GM18498 (cell line): Measurements from ENCODE around the gene WBP1L.
"Not testable (repeated sequence)": the region's sequence is repeated elsewhere in the genome, so short reads cannot be mapped to it uniquely, and the experiment has no call there.

Experiments used
- ATAC-seq: cut with Tn5 transposase; IDR thresholded peaks from one replicate; pipeline ENCODE4 v1.9.1; 2021; ENCODE audit warnings: mild to moderate bottlenecking, moderate library complexity; ENCODE audit not compliant: unreplicated experiment

The WBP1L gene

DNA sequence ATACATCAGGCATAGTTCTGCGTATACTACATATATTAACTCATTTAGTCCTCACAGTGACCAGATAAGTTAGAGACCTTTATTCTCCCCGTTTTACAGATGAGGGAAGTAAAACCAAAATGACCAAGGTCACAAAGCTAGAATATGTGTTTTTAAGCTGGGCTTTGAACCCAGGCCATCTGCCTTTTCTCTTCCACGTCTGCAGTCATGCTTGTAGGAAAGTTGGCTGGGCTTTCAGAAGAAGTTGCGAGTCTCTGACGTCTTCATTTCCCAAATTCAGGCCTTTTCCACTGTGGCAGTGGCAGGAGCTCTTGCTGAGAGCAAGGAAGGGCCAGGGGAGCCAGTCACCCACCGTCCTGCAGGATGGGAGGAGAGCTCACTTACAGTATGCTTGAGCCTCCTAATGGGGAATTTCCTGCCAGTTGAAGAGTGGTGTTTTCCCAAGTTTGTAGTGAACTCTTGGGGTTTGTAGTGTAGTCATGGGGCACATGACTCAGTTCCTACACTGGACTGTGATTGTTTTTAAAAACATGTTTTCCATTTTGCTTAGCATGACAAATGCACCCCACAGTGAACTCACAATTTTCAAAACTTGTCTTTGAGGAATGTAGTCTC is 59.3 kb downstream of the WBP1L start:
- ATAC-seq, result no peak

DNA sequence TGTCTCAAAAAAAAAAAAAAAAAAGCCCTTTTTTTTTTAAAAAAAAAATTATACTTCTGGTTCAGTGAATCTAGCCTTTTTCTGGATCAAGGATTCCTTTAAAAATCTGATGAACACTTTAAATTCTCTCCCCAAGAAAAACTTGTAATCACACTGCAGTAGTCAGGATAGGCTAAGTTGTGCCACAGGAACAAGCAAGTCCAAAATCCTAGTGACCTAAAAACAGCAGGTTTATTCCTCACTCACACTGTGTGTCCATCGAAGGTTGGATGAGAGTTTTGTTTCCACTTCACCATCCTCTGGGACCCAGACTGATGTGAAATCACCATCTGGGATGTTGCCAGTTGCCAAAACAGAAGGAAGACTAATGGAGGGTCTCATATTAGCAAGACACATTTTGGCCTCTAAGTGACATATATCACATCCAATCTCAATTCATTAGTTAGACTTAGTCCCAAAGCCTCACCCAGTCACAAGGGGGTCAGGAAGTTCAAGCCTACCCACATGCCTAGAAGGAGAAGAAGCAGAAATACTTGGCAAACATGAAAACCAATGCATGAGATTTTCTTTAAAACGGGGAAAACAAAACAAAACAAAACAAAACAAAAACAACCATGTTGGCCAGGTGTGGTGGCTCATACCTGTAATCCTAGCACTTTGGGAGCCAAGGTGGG is 60.8 kb downstream of the WBP1L start:
- no peak for ATAC-seq

DNA sequence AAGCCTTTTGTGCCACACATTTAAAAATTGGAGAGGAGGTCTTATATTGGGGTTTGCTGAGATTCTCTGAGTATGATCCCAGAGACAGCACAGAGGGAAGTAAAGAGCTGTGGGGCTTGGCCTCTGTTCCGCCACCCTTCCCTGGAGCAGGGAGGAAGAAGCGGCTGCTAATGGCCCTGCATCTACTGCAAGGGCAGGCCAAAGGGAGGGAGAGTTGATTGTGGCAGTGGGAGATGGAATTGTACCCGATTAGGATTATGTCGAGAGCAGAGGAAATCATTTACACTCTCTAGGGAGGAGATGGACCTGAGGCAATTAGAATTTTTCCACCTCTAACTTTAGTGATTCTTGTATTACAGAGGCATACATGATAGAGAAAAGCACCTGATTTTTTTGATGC is 64.6 kb downstream of the WBP1L start:
- no peak for ATAC-seq

DNA sequence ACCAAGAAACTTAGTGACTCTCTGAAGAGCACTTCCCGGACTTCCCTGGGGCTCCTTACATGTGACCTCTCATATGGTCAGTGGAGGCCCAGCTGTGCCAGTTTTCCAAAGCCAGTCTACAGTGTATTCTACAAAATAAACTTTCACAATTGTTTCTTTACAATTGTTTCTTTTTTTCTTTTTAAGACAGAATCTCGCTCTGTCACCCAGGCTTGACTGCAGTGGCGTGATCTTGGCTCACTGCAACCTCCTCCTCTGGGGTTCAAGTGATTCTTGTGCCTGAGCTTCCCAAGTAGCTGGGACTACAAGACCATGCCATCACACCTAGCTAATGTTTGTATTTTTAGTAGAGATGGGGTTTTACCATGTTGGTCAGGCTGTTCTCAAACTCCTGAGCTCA is 67.6 kb downstream of the WBP1L start:
- no peak for ATAC-seq

DNA sequence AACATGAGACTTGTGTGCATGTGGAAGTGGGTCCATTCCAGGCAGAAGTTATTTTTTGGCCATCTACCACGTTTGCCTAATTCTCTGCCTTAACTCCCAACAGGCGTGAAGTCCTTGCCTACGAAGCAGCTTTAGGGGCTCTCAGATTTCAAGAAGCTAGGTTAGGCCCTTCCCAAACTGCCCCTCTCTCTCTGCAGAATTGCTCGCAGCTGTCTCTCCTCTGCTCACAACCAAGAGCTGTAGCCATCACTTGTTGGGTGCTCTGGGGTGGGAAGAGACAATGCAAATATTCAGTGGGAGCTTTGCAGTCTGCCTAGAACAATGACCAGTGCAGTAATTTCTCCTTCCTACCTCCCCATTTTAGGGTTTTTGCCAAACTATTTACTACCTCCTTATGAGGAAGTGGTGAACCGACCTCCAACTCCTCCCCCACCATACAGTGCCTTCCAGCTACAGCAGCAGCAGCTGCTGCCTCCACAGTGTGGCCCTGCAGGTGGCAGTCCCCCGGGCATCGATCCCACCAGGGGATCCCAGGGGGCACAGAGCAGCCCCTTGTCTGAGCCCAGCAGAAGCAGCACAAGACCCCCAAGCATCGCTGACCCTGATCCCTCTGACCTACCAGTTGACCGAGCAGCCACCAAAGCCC is 68.6 kb downstream of the WBP1L start:
- ATAC-seq, result no peak

DNA sequence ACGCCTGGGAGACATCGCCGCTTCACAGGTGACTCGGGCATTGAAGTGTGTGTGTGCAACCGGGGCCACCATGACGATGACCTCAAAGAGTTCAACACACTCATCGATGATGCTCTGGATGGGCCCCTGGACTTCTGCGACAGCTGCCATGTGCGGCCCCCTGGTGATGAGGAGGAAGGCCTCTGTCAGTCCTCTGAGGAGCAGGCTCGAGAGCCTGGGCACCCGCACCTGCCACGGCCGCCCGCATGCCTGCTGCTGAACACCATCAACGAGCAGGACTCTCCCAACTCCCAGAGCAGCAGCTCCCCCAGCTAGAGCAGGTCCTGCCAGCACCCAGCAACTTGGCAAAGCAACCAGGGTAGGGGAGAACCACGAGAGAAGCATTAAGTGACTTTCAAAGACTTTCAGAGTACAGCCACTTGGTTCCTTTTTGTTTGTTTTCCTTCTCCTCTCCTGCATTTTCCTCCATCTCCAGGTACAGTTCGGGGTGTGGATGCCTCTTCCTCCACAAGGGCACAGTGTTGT is 69.3 kb downstream of the WBP1L start:
- no peak for ATAC-seq

DNA sequence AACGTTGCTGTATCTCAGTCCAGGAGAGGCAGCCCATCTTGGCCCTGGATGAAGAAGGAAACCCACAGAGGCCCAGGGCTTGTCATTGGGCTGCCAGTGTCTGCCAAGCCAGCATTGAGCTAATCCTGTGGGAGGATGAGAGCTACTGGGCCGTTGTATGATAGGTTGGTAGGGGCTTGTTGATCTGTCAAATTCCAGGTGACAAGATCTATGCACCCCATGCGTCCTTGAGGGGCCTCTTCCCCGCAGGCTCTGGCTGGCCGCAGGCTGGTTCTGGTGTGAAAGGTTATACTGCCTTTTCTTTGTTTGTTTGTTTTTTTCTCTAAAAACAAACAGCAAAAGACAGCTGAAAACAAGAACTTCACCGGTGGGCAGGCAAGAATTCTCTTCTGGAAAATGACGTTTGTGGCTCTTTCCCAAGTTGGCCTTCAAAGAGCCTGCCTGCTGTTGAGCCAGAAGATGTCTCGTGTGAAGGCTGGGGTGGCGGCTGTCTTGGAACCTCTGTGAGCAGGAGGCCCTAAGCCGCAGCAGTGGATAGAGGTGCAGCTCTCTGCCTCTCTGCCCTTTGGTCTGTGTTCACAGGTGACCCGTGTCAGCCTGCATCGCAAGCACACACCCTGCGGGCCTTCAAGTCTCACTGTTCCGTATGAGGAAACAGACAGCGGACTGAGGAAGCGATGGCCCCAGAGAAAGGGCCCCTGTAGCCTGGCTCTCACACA is 70.1 kb downstream of the WBP1L start:
- ATAC-seq, result no peak

DNA sequence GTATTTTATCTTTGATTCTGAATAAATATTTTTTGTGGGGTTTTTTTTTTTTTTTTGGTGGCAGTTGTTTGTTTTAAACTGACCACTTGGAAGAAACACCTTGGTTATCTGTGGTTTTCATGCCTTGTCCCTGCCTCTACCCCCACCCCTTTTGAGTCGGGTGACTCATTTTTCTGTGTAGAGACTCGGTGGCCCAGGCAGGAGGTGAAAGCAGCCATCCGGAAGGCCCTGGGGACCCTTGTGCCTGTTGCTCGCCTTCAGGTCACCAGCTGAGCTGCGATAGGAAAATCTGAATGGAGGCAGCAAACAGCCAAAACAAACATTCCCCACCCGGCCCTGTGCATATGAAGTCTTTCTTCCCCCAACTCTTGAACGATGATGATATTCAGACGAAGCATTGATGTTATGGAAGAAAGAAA is 70.7 kb downstream of the WBP1L start:
- ATAC-seq, result no peak

DNA sequence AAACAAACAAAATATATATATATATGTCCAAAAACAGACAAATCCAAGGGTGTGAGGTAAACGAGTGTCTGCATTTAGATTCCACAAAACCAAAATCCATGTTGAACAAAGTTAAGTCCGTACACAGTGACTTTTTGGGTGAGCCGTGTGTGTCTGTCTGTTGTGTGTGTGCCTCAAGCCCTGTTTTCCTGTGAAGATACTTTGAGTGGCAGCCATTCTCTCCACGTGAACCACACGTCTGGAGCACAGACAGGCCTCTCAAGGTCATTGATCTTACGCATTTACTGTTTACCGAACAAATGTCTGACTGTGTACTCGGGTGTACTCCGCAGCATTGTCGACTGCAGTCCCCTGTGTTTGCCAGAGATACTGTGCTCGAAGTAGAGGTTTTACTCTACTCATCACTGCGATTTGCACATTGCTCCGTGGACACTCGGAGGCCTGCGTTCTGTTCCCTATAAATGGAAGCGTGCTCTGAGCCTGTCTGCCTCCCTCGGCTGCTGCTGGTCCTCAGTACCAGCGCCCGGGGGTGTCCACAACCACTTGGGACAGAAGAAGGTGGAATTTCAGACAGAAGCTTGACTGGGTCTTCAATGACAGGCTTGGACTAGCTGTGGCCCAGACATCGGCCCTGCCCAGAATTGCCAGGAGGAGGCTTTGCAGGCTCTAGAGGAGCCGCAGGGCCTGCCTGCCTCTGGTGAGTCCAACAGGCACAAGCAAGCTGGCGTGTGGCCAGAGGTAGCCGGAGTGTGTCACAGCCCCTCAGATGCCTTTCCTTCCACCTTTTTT is 71.3 kb downstream of the WBP1L start:
- no peak for ATAC-seq

DNA sequence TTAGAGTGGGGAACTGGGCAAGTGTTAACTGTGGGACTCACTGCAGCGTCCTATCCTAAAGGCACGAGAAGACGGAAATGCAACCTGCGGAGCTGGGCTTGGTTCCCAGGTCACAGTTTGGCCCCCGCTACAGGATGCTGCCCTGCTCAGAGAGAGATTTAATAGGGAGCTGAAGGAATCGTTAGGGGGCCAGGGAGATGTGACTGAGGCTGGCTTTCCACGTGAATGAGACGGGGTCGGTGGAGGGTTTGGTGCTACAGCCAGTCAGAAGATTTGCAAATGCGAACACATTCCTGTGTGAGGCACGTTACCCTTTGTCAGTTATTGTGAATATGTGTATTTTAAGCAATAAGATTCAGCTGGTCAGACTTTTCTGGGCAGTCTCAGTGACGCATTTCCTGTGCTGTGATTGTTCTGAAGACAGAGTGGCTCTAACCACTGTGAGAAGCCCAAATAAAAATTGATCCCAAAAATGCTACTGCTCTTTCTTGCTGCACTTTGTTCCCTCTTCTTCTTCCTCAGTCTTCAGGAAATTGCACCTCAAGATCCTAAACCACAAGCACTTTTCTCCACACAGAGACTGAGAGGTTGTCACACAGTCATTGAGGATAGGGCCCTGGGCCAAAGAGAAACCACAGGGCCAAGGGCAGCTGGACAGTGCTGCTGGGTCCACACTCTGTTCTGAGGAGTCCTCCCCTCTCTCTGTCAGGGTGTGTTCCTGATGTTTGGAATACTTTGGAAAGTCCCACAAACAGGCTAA is 72.2 kb downstream of the WBP1L start:
- no peak for ATAC-seq

DNA sequence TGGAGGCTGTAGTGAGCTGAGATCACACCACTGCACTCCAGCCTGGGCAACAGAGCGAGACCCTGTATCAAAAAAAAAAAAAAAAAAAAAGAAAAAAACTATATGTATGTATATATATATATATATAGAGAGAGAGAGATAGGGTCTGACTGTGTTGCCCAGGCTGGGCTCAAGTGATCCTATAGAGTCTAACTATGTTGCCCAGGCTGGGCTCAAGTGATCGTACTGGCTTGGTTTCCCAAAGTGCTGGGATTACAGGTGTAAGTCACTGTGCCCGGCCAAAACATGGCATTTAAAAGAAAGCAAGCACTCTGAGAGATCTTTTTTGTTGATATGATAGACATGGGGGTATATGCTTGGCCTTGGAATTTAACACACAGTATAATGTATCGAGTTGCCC is 73.4 kb downstream of the WBP1L start:
- ATAC-seq, result no peak

DNA sequence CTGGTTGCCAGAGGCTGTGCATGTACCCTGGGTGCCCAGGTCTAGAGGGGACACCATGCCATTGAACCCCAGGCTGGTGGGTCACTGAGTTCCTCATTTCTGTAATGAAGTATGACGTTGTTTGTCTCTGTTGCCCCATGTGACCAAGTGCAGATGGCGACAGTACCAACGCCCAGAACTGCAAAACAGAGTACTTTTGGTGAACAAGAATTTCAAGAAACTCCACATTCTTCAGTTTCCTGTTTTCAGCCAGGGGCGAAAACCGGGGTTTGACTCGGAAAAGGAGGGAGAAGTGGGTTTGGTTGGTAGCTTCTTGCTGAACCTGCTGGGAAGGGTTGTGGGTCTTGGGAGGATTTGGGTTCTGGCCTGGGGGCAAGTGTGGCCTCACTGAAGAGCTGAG is 75.3 kb downstream of the WBP1L start:
- ATAC-seq, result no peak

DNA sequence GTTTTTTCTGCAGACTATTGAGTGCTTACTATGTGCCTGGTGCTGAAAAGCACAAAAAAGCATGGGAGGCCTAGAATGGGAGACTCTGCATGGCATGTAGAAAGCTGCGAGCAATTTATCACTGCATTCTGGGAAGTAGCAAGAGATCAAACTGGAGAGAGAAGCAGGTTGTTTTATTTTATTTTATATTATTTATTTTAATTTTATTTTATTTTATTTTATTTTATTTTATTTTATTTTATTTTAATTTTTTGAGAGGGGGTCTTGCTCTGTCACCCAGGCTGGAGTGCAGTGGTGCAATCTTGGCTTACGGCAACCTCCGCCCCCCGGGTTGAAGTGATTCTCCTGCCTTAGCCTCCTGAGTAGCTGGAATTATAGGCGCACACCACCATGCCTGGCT is 76.3 kb downstream of the WBP1L start:
- ATAC-seq, result not testable (repeated sequence)

DNA sequence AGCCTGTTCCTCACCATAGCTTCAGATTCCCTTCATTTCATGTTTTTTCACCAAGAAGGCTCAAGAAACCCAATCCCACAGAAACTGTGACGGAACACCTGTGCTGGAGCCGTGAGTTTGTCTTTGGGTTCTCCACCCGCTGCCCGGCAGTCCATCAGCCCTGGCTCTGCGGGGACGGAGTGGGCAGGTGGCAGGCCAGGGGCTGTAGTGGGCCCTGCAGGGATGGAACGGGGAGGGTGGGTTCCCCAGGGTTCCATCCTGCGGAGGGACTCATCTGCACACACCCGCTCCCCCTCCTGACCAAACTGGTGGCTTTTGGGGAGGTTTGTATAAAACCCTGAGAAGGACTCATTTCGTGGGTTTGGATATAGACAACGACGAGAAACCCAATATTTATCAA is 78.5 kb downstream of the WBP1L start:
- ATAC-seq, result no peak

DNA sequence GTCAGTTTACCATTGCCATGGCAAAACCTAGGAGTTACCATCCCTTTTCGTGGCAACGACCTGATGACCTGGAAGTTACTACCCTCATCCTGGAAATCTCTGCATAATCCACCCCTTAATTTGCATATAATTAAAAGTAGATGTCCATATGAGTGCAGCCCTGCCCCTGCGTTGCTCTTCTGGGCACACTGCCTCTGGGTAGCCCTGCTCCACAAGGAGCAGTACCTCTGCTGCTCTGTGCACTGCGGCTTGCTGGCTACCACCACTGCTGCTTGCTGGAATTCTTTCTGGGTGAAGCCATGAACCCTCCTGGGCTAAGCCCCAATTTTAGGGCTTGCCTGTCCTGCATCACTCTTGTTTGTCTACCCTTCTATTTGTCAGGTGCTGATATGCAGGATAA is 80.9 kb downstream of the WBP1L start:
- ATAC-seq, result no peak

DNA sequence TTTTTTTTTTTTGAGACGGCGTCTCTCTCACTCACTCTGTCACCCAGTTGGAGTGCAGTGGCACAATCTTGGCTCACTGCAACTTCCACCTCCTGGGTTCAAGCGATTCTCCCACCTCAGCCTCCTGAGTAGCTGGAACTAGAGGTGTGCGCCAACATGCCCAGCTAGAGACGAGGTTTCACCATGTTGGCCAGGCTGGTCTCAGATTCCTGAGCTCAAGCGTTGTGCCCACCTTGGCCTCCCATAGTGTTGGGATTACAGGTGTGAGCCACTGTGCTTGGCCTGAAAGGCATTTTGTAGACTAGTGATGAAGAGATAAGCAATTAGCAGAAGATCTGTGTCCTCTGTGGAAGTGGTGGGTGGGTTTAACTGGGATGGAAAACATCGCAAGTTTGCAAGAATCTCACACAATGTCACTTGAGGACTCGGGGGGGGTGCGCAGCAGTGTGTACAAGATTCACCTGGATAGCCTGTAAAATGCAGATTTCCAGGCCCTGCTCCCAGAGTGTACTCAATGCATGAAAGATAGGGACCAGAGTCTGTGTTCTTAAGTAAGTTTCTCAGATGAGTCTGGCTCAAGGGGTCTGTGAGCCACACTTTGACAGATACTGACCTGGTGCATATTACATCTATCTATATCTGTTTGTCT is 82.5 kb downstream of the WBP1L start:
- ATAC-seq, result no peak

DNA sequence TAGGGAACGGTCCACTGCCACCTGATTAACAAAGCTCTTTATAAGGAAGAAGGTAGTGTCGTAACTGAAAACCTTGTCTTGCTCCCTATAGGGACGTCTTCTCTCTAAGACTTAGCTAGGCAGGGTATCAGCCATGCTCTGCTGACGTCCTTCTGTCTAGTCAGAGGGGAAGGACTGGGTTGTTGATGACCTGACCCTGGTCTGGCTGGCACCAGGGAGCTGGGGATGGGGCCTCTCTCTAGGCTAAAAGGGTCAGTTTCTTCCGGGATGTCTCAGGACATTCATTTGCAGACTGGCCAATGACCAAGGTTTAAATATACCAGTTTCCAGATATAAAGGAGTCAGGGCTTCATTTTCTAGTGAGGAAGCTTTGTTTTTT is 83.8 kb downstream of the WBP1L start:
- ATAC-seq, result no peak

DNA sequence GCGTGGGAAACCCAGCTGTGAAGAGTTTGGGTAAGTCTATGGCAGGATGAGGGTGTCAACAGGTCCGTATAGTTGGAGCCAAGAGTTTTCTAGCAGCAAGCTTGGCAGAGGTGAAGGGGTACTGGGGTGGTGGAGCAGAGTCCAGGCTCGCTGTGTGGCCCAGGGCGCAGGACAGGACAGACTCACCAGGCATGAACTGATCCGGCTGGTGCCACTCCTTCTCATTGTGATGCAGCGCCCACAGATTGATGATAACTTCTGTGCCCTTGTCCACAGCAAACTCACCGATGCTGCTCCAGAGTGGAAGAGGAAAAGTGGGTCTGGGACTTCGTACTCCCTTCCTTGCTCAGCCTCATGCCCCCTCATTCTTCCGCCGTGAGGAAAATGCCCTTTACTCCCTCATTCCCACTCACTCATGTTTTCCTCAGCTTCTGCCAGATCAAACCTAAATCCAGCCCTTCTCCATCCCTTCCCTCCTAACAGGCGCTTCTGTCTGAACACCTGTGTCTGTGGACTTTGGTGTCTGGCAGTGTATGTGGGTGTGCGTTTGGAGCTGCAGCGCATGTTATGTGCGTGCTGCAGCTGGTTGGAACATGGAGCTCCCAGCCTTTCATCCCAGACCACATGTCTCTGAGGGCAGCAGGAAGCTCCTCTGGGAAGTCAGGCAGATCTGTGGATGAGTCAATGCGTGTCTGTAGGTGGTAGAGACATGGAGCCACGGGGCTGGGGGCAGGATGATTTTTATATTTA is 87.7 kb downstream of the WBP1L start:
- ATAC-seq, result no peak

DNA sequence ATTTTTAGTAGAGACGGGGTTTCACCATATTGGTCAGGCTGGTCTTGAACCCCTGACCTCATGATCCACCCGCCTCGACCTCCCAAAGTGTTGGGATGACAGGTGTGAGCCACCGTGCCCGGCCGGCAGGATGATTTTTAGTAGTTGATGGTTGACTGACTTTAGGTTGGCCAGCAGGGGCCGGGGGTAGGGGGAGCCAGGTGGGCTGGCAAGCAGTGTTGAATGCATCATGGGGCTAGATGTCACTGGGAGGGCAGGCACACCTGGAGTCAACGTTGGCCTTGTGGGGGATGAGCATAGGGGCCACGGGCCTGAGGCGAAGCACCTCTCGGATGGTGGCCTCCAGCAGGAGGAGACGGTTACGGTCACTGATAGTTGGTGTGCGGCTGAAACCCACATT is 88.5 kb downstream of the WBP1L start:
- no peak for ATAC-seq
